K562 (cell line): ENCODE data around the gene NEMP2. TPM values are rescaled to one million over a fixed set of nuclear protein-coding genes. Genes with fewer than 3 reads are reported as not detected.
A peak's percentile ranks its signal among the peaks of the same experiment; 100 is the strongest.

Source experiments
- ATAC-seq: fragments of 200-7000 bp; cut with Tn5 transposase; 3 replicates; pipeline ENCODE4 v1.9.1; 2020; ENCODE audit warnings: moderate library complexity
- BruUV-seq: library from RNA; stranded (reverse); fragments of 400-500 nt; replicated peaks from 2 replicates; lab custom pipeline; 2021; lab: Mats Ljungman, UMichigan
- CTCF ChIA-PET: fragments of 300-600 bp; formaldehyde crosslinking; extraction: SDS; loops from one replicate; lab custom pipeline; 2021; ENCODE audit warnings: low intra/inter-chr PET ratio; lab: Yijun Ruan, JAX
- POLR2A ChIA-PET: fragments of 300-600, 350-650 bp; sonication (Branson Sonifier 250); formaldehyde crosslinking; extraction: SDS; loops from one replicate; lab custom pipeline; 2021; ENCODE audit warnings: antibody characterized with exemption, inconsistent platforms; lab: Yijun Ruan, JAX
- DNase-seq, 4 experiments: peaks; one replicate each; pipeline versions ENCODE4 v3.0.0 to v3.0.0-alpha.2; 2011 to 2018; ENCODE audit warnings: low spot score in 3 of 4, mixed read lengths in 3 of 4; ENCODE audit errors: extremely low read depth in 1 of 4
- FAIRE-seq: peaks from 2 replicates; lab custom pipeline; 2011; peaks lifted over from hg19 to GRCh38; lab: Jason Lieb, UNC
- H2AFZ ChIP-seq: 2 replicates; pipeline ENCODE4 v1.6.0; 2011; ENCODE audit warnings: low read depth, low read length, control low read depth, inconsistent platforms
- H3K27ac ChIP-seq: fragments of 200-600 bp; 3 replicates; pipeline ENCODE4 v1.8.0; 2011; ENCODE audit warnings: low read depth, mild to moderate bottlenecking, control low read depth, inconsistent platforms, low read length, moderate library complexity, mixed read lengths; ENCODE audit errors: extremely low read depth
- H3K27me3 ChIP-seq, 2 experiments: fragments of 300-600 bp in 1 of 2; 2 replicates in 1 of 2; 3 replicates in 1 of 2; pipeline versions ENCODE4 v1.6.0 to v1.8.0; 2011; ENCODE audit warnings: inconsistent platforms in 2 of 2, low read length in 2 of 2, mild to moderate bottlenecking in 1 of 2, mixed read lengths in 1 of 2, moderate library complexity in 1 of 2; ENCODE audit not compliant: control insufficient read depth in 2 of 2, insufficient read depth in 2 of 2
- H3K36me3 ChIP-seq: fragments of 300-600 bp; 3 replicates; pipeline ENCODE4 v1.8.0; 2011; ENCODE audit warnings: mild to moderate bottlenecking, low read length, inconsistent platforms; ENCODE audit not compliant: control insufficient read depth, insufficient read depth
- H3K4me1 ChIP-seq, 2 experiments: fragments of 200-600 bp in 1 of 2; replicated peaks in 1 of 2; 2 replicates in 1 of 2; 3 replicates in 1 of 2; pipeline versions ENCODE4 v1.5.1 to v1.8.0; 2011; ENCODE audit warnings: inconsistent platforms in 2 of 2, low read length in 2 of 2, mild to moderate bottlenecking in 1 of 2, mixed read lengths in 1 of 2, moderate library complexity in 1 of 2; ENCODE audit not compliant: control insufficient read depth in 2 of 2, insufficient read depth in 2 of 2
- H3K4me2 ChIP-seq: 2 replicates; pipeline ENCODE4 v1.6.1; 2011; ENCODE audit warnings: low read length, control low read depth, inconsistent platforms, mixed read lengths; ENCODE audit not compliant: insufficient read depth
- H3K4me3 ChIP-seq: fragments of 200-600 bp; sonication (generic), shearing (Covaris generic); 2 replicates; pipeline ENCODE4 v1.5.1; 2016; ENCODE audit warnings: control low read depth, inconsistent platforms
- H3K79me2 ChIP-seq: fragments of 200-600 bp; 3 replicates; pipeline ENCODE4 v1.8.0; 2011; ENCODE audit warnings: low read length, inconsistent platforms; ENCODE audit not compliant: control insufficient read depth, insufficient read depth
- H3K9ac ChIP-seq, 2 experiments: 2 replicates each; pipeline versions ENCODE4 v1.6.0 to v1.6.1; 2011; ENCODE audit warnings: low read depth in 2 of 2, low read length in 2 of 2, control low read depth in 1 of 2, inconsistent platforms in 1 of 2, mild to moderate bottlenecking in 1 of 2, mixed read lengths in 1 of 2; ENCODE audit not compliant: insufficient read depth in 1 of 2
- H3K9me1 ChIP-seq: one replicate; pipeline ENCODE4 v1.6.0; 2011; ENCODE audit warnings: inconsistent platforms, mild to moderate bottlenecking, low read length, moderate library complexity; ENCODE audit not compliant: control insufficient read depth, insufficient read depth
- H3K9me3 ChIP-seq: replicated peaks from 2 replicates; pipeline ENCODE4 v1.5.1; 2011; ENCODE audit warnings: low read depth, low read length, inconsistent platforms; ENCODE audit not compliant: control insufficient read depth, insufficient read depth
- H4K20me1 ChIP-seq: replicated peaks from 2 replicates; pipeline ENCODE4 v1.6.1; 2011; ENCODE audit warnings: low read length, inconsistent platforms, mixed read lengths; ENCODE audit not compliant: control insufficient read depth, insufficient read depth
- BMI1 ChIP-seq: fragments of 150-350 bp; IDR thresholded peaks from 2 replicates; pipeline ENCODE4 v1.6.1; 2014; ENCODE audit warnings: low read length
- CBX3 ChIP-seq, 2 experiments: IDR thresholded peaks; 1 replicate in 1 of 2; 2 replicates in 1 of 2; pipeline ENCODE4 v1.6.1; 2012; ENCODE audit warnings: inconsistent platforms in 2 of 2, low read length in 2 of 2, borderline replicate concordance in 1 of 2, control low read depth in 1 of 2
- CHD1 ChIP-seq: fragments of 200-600 bp; sonication (generic); IDR thresholded peaks from one replicate; pipeline ENCODE4 v1.6.1; 2012; ENCODE audit warnings: mild to moderate bottlenecking, moderate library complexity, low read length, inconsistent platforms
- COPS2 ChIP-seq: fragments of 450-650 bp; conservative IDR thresholded peaks from 2 replicates; pipeline ENCODE4 v1.6.1; 2016; ENCODE audit warnings: mild to moderate bottlenecking, moderate library complexity
- ELF2 ChIP-seq: fragments of 250-450 bp; sonication (Bioruptor Pico); IDR thresholded peaks from 2 replicates; pipeline ENCODE4 v1.5.0; 2021; ENCODE audit warnings: mild to moderate bottlenecking
- ETV5 ChIP-seq: sonication (generic); formaldehyde crosslinking; IDR thresholded peaks from 2 replicates; pipeline ENCODE4 v1.4.0; 2020; ENCODE audit warnings: low read depth, mild to moderate bottlenecking, missing genetic modification reagents
- GTF2E2 ChIP-seq: fragments of 200-800 bp; sonication (Bioruptor generic); IDR thresholded peaks from 2 replicates; pipeline ENCODE4 v1.6.1; 2016; ENCODE audit warnings: missing genetic modification characterization, missing compliant biosample characterization
- HDAC2 ChIP-seq: fragments of 450-650 bp; IDR thresholded peaks from 2 replicates; pipeline ENCODE4 v1.6.1; 2016; ENCODE audit warnings: mild to moderate bottlenecking
- KHSRP ChIP-seq: fragments of 450-650 bp; IDR thresholded peaks from 2 replicates; pipeline ENCODE4 v1.6.1; 2017
- PTRF ChIP-seq: fragments of 450-650 bp; IDR thresholded peaks from 2 replicates; pipeline ENCODE4 v1.6.1; 2016; ENCODE audit warnings: mild to moderate bottlenecking, missing genetic modification characterization, missing compliant biosample characterization
- RCOR1 ChIP-seq, 2 experiments: IDR thresholded peaks; 2 replicates each; pipeline ENCODE4 v1.6.1; 2012; ENCODE audit warnings: low read depth in 2 of 2, low read length in 2 of 2, borderline replicate concordance in 1 of 2, improper control_type of control experiment in 1 of 2
- SIN3A ChIP-seq, 2 experiments: fragments of 150-350 bp in 1 of 2; IDR thresholded peaks; 2 replicates each; pipeline ENCODE4 v1.6.1; 2011 to 2016; ENCODE audit warnings: borderline replicate concordance in 2 of 2, low read depth in 2 of 2, low read length in 2 of 2, mild to moderate bottlenecking in 2 of 2, moderate library complexity in 2 of 2; ENCODE audit not compliant: control insufficient read depth in 1 of 2
- SMAD4 ChIP-seq: fragments of 250-450 bp; sonication (Bioruptor Pico); conservative IDR thresholded peaks from 2 replicates; pipeline ENCODE4 v1.8.0; 2021; ENCODE audit warnings: inconsistent platforms, mild to moderate bottlenecking, moderate library complexity
- TCF3 ChIP-seq: sonication (generic); formaldehyde crosslinking; IDR thresholded peaks from 2 replicates; pipeline ENCODE4 v1.4.0; 2020; ENCODE audit warnings: mild to moderate bottlenecking, missing genetic modification reagents
- ZFP36 ChIP-seq: fragments of 150-350 bp; IDR thresholded peaks from 2 replicates; pipeline ENCODE4 v1.6.1; 2018; ENCODE audit warnings: low read length, low read depth; ENCODE audit not compliant: partially characterized antibody
- ZNF436 ChIP-seq: fragments of 250-450, 450-650 bp; sonication (Bioruptor Pico); formaldehyde crosslinking; IDR thresholded peaks from 2 replicates; pipeline ENCODE4 v1.7.0; 2020; ENCODE audit warnings: mild to moderate bottlenecking
- WGBS: fragments of 100-300 bp; shearing (Covaris generic); methylation state at CpG from one replicate; pipeline ENCODE4 v1.1.6; 2016; ENCODE audit warnings: low coverage, mixed read lengths; ENCODE audit not compliant: insufficient coverage; ENCODE audit errors: missing lambda C conversion rate; 5-methylcytosine and 5-hydroxymethylcytosine counted together
- in situ Hi-C: fragments of 300-500 bp; cut with MboI; formaldehyde crosslinking; loops from 4 replicates; pipeline ENCODE4 v1.15.0; 2018; ENCODE audit warnings: inconsistent platforms, mixed read lengths
- intact Hi-C: fragments of 100-400 bp; cut with micrococcal nuclease; formaldehyde crosslinking; loops from 2 replicates; pipeline ENCODE4 v1.14.2; 2022
- polyA plus RNA-seq, 8 experiments: library from polyadenylated mRNA; depleted of rRNA in 4 of 8; stranded (reverse) in 5 of 8; unstranded in 3 of 8; fragments of >200 nt; fragmentation: Nextera tagmentation in 2 of 8; fragmentation: Illumina TruSeq in 1 of 8; extraction: Ambion mirVana in 2 of 8; extraction: Trizol in 1 of 8; gene quantifications; 2 replicates each; pipeline versions ENCODE4 v1.2.1 to v1.2.3, GENCODE V29; 2011 to 2014; ENCODE audit warnings: inconsistent platforms in 1 of 8, missing spikeins in 1 of 8
- total RNA-seq, 7 experiments: library from RNA; depleted of rRNA in 6 of 7; stranded (reverse); fragments of >200 nt in 6 of 7; fragmentation: Illumina TruSeq in 2 of 7; extraction: Trizol in 2 of 7; gene quantifications; 2 replicates each; pipeline versions ENCODE4 v1.2.1 to v1.2.3, GENCODE V29; 2011 to 2021; ENCODE audit warnings: low replicate concordance in 1 of 7
- TF ChIP-seq, protein P1 (sequence below), 2 experiments: IDR thresholded peaks in 1 of 2; conservative IDR thresholded peaks in 1 of 2; 2 replicates each; pipeline ENCODE4 v1.6.1; 2016; ENCODE audit warnings: low read depth in 2 of 2, mild to moderate bottlenecking in 1 of 2, missing compliant biosample characterization in 1 of 2, missing genetic modification characterization in 1 of 2, moderate library complexity in 1 of 2
- TF ChIP-seq, protein P2 (sequence below): fragments of 250-450 bp; sonication (Bioruptor Pico); IDR thresholded peaks from 2 replicates; pipeline ENCODE4 v1.4.0; 2020; ENCODE audit warnings: mild to moderate bottlenecking, moderate library complexity

NEMP2 gene
- total and polyA plus RNA-seq, 9 of the 15 experiments (the other 6 are each of a cell fraction or from before 2014, with no cell fraction given): 0.32 to 3.0 (median 1.7) TPM

DNA sequence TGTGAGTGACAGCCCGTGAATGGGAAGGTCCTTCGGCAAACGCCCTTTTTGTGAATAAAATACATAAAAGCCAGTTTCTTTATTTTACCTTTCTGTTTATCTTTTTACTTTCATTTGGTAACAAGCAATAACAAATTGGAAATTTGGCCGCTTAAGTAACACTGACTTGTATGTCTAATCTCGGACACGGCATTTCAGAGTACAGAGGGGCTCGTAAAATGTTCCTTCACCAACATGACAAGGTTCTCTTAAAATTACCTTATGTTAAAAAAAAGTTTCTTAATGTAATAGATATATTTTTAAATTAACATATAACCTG is 558 bp upstream of the NEMP2 start (continued):
- TF ChIP-seq, protein P1, sequence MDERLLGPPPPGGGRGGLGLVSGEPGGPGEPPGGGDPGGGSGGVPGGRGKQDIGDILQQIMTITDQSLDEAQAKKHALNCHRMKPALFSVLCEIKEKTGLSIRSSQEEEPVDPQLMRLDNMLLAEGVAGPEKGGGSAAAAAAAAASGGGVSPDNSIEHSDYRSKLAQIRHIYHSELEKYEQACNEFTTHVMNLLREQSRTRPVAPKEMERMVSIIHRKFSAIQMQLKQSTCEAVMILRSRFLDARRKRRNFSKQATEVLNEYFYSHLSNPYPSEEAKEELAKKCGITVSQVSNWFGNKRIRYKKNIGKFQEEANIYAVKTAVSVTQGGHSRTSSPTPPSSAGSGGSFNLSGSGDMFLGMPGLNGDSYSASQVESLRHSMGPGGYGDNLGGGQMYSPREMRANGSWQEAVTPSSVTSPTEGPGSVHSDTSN (CRISPR knock-in tag; IDR thresholded peaks at IDR 0.05; ENCODE audit: low read depth): peak; percentile 50; the same call in 1 of the 2 replicates
- TF ChIP-seq, protein P1 (tag; conservative IDR thresholded peaks at IDR 0.05; ENCODE audit: low read depth): peak; percentile 69
- TF ChIP-seq SMAD4 (CRISPR knock-in tag) (no peak), SIN3A (IDR thresholded peaks at IDR 0.05; ENCODE audit: borderline replicate concordance in 2 of 2, control insufficient read depth in 1 of 2, low read depth in 2 of 2, low read length in 2 of 2) (0 out of 4 replicates have a peak, but pooled peaks of 1 of the 2 experiments have one; percentile 17), ETV5 (CRISPR knock-in tag) (no peak), GTF2E2 (tag) (0 out of 2 replicates have a peak, but pooled peaks have one; percentile 15), TCF3 (CRISPR knock-in tag) (no peak)

DNA sequence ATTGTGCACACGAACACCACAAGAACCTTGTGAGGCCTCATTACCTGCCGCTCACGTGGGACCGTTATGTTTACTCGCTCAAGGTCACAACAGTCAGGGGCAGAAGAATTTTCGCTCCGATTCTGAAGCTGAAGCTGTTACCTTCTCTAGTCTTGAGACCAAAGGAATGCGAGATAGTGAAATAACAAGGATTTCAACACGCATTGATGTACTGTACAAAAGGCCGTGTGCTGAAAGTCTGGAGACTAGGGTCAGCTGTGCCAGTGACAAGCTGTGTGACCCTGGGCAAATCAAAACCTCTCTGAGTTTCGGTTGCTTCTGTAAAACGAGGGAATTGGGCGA is 583 bp downstream of the NEMP2 start:
- DNase-seq: peak in 2 of 4 experiments; percentile 13 to 28
- no peak for TF ChIP-seq KHSRP
- no peak for TF ChIP-seq BMI1
- 0 out of 2 replicates have a peak, but pooled peaks have one; percentile 40 for TF ChIP-seq HDAC2
- TF ChIP-seq ZFP36: peak; percentile 79
- TF ChIP-seq ZNF436 (CRISPR knock-in tag): no peak
- TF ChIP-seq, protein P2, sequence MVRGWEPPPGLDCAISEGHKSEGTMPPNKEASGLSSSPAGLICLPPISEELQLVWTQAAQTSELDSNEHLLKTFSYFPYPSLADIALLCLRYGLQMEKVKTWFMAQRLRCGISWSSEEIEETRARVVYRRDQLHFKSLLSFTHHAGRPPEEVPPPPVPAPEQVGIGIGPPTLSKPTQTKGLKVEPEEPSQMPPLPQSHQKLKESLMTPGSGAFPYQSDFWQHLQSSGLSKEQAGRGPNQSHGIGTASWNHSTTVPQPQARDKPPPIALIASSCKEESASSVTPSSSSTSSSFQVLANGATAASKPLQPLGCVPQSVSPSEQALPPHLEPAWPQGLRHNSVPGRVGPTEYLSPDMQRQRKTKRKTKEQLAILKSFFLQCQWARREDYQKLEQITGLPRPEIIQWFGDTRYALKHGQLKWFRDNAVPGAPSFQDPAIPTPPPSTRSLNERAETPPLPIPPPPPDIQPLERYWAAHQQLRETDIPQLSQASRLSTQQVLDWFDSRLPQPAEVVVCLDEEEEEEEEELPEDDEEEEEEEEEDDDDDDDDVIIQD (CRISPR knock-in tag): no peak
- TF ChIP-seq CHD1: peak; percentile 21
- peak in 1 of 2 experiments; percentile 6; a peak in 1 of 3 replicates for TF ChIP-seq CBX3 (IDR thresholded peaks at IDR 0.05; ENCODE audit: borderline replicate concordance in 1 of 2, low read length in 2 of 2)
- TF ChIP-seq ELF2 (CRISPR knock-in tag): no peak
- TF ChIP-seq RCOR1 (IDR thresholded peaks at IDR 0.05; ENCODE audit: borderline replicate concordance in 1 of 2, low read depth in 2 of 2, low read length in 2 of 2): peak in 1 of 2 experiments; percentile 50; a peak in 1 of 4 replicates
- no peak for TF ChIP-seq COPS2
- no peak for TF ChIP-seq PTRF (tag)

More for the DNA sequence above, 583 bp downstream of the NEMP2 start:
- Histone ChIP-seq H3K36me3 (peaks cover 7% of the 10 kb centered on the region; the same call in 2 of the 3 replicates), H4K20me1 (no peaks in the 10 kb centered on the region), H3K4me2 (peak overlapping the region; percentile 90), H3K27ac (peak overlapping the region; percentile 95), H3K9ac (peak overlapping the region; percentile 87 to 95), H3K9me3 (peaks cover 8% of the 10 kb centered on the region), H3K4me3 (peak overlapping the region; percentile 67), H3K79me2 (peaks cover 30% of the 10 kb centered on the region), H3K27me3 (no peaks in the 10 kb centered on the region), H2AFZ (peak overlapping the region; percentile 97), H3K9me1 (no peaks in the 10 kb centered on the region), H3K4me1 (peaks cover 10 to 40% of the 10 kb centered on the region in 2 experiments; a peak in 4 of 5 replicates)
- ChIA-PET POLR2A (interaction anchor here (0.6 to 1.2 kb wide), 4 partner anchors 67 to 163 kb away, joined by 3 to 4 read pairs (median 4); no protein-coding TSS in a partner anchor), CTCF (no interaction called here)
- BruUV-seq: TSS peak; percentile 61
- WGBS: 9% methylated on average over 9 of the region's 13 CpGs
- peak; percentile 75 for FAIRE-seq
- intact Hi-C loops: loop anchor here (2.0 to 10.0 kb wide), 4 partner anchors 48 to 271 kb away; partner anchors contain the start of gene NAB1
- ATAC-seq: no peak
- in situ Hi-C loops: no loop called here
